ENCODE data around the gene NIT1.

- TF ChIP-seq CTCF (IDR thresholded peaks at IDR 0.05) (no peak), POLR2A (IDR thresholded peaks at IDR 0.05) (no peak)
Observed at GRCh38 chr1:161080441-161081405, 37.2 kb upstream of the NIT1 start.
